Esophagus muscularis mucosa (tissue), 3 donors: ENCODE results near the gene ADAMTS3.

Experiments
- CTCF ChIP-seq, 3 experiments: fragments of 200-600 bp in 2 of 3; fragments of 450-650 bp in 1 of 3; sonication (generic) in 2 of 3; IDR thresholded peaks; one replicate each; pipeline ENCODE4 v1.5.1; 2017 to 2019; ENCODE audit warnings: antibody characterized with exemption in 3 of 3, mild to moderate bottlenecking in 2 of 3, moderate library complexity in 1 of 3
- POLR2AphosphoS5 ChIP-seq, 2 donors: sonication (generic); formaldehyde crosslinking; IDR thresholded peaks; one replicate each; pipeline ENCODE4 v1.6.1; 2017; ENCODE audit warnings: antibody characterized with exemption in 2 of 2

- TF ChIP-seq CTCF (IDR thresholded peaks at IDR 0.05) (no peak), POLR2AphosphoS5 (IDR thresholded peaks at IDR 0.05) (no peak)
Observed at GRCh38 chr4:72290737-72291136, 278.3 kb downstream of the ADAMTS3 start.
